ENCODE data around the gene RAB44.

- TF ChIP-seq NR3C1 (IDR thresholded peaks at IDR 0.05) = no peak
- TF ChIP-seq CTCF (IDR thresholded peaks at IDR 0.05) = no peak
- no peak for TF ChIP-seq POLR2A (IDR thresholded peaks at IDR 0.05; ENCODE audit: low read length)
- no peak for TF ChIP-seq EHF (CRISPR knock-in tag; IDR thresholded peaks at IDR 0.05)
- no peak for TF ChIP-seq SREBF2 (IDR thresholded peaks at IDR 0.05)
- no peak for TF ChIP-seq HEYL (CRISPR knock-in tag; IDR thresholded peaks at IDR 0.05)
- TF ChIP-seq REST (IDR thresholded peaks at IDR 0.05) = no peak
- TF ChIP-seq MYC (IDR thresholded peaks at IDR 0.05; ENCODE audit: borderline replicate concordance, low read length) = no peak
- TF ChIP-seq EP300 (IDR thresholded peaks at IDR 0.05) = no peak
Observed at GRCh38 chr6:36700071-36700812, 2.6 kb downstream of the RAB44 start.
